H9 (cell line): Measurements from ENCODE around the gene PTPN21. TPM values are rescaled to one million over a fixed set of nuclear protein-coding genes. Genes with fewer than 3 reads are reported as not detected.

Source experiments
- DNase-seq: peaks from one replicate; pipeline ENCODE4 v3.0.0-alpha.2; 2017
- H2AFZ ChIP-seq: one replicate; pipeline ENCODE4 v1.6.1; 2013; ENCODE audit warnings: mild to moderate bottlenecking, low read length, control low read depth, moderate library complexity
- H2AK5ac ChIP-seq: 2 replicates; pipeline ENCODE4 v1.6.1; 2013; ENCODE audit warnings: low read length, control low read depth, mixed read lengths; ENCODE audit not compliant: insufficient read length
- H2BK120ac ChIP-seq: one replicate; pipeline ENCODE4 v1.6.1; 2013; ENCODE audit warnings: low read depth, mild to moderate bottlenecking, low read length, control low read depth, inconsistent platforms; ENCODE audit not compliant: poor library complexity, severe bottlenecking
- H2BK12ac ChIP-seq: 2 replicates; pipeline ENCODE4 v1.6.1; 2013; ENCODE audit warnings: low read length, control low read depth, mixed read lengths, low read depth; ENCODE audit not compliant: insufficient read length
- H2BK15ac ChIP-seq: 2 replicates; pipeline ENCODE4 v1.6.1; 2013; ENCODE audit warnings: low read depth, low read length, control low read depth
- H2BK20ac ChIP-seq: one replicate; pipeline ENCODE4 v1.6.1; 2013; ENCODE audit warnings: low read depth, mild to moderate bottlenecking, low read length, control low read depth, inconsistent platforms; ENCODE audit not compliant: poor library complexity, severe bottlenecking
- H2BK5ac ChIP-seq: 2 replicates; pipeline ENCODE4 v1.6.1; 2013; ENCODE audit warnings: low read length, control low read depth, mixed read lengths; ENCODE audit not compliant: insufficient read length
- H3K14ac ChIP-seq: 2 replicates; pipeline ENCODE4 v1.6.1; 2013; ENCODE audit warnings: low read length, control low read depth; ENCODE audit not compliant: insufficient read depth
- H3K18ac ChIP-seq: 2 replicates; pipeline ENCODE4 v1.6.1; 2013; ENCODE audit warnings: low read depth, mild to moderate bottlenecking, mixed read lengths, low read length, control low read depth; ENCODE audit not compliant: insufficient read length
- H3K23ac ChIP-seq: 2 replicates; pipeline ENCODE4 v1.6.1; 2013; ENCODE audit warnings: low read length, control low read depth, mixed read lengths, low read depth; ENCODE audit not compliant: insufficient read length
- H3K23me2 ChIP-seq: 2 replicates; pipeline ENCODE4 v1.6.1; 2013; ENCODE audit warnings: low read depth, mild to moderate bottlenecking, mixed read lengths, low read length, control low read depth; ENCODE audit not compliant: insufficient read length, poor library complexity, severe bottlenecking
- H3K27ac ChIP-seq: 2 replicates; pipeline ENCODE4 v1.5.1; 2013; ENCODE audit warnings: low read length, control low read depth, mixed read lengths, low read depth; ENCODE audit not compliant: insufficient read length
- H3K27me3 ChIP-seq: 2 replicates; pipeline ENCODE4 v1.6.1; 2013; ENCODE audit warnings: low read length, control low read depth, inconsistent platforms; ENCODE audit not compliant: insufficient read depth
- H3K4ac ChIP-seq: 2 replicates; pipeline ENCODE4 v1.6.1; 2013; ENCODE audit warnings: low read depth, mild to moderate bottlenecking, control low read depth, inconsistent platforms, low read length, moderate library complexity
- H3K4me1 ChIP-seq: 2 replicates; pipeline ENCODE4 v1.6.1; 2013; ENCODE audit warnings: low read length, control low read depth, inconsistent platforms; ENCODE audit not compliant: insufficient read depth
- H3K4me2 ChIP-seq: 2 replicates; pipeline ENCODE4 v1.6.1; 2013; ENCODE audit warnings: low read length, control low read depth, mixed read lengths; ENCODE audit not compliant: insufficient read length, insufficient read depth
- H3K56ac ChIP-seq: 2 replicates; pipeline ENCODE4 v1.6.1; 2013; ENCODE audit warnings: low read depth, mild to moderate bottlenecking, mixed read lengths, low read length, control low read depth; ENCODE audit not compliant: insufficient read length
- H3K79me1 ChIP-seq: 2 replicates; pipeline ENCODE4 v1.6.1; 2013; ENCODE audit warnings: low read depth, mild to moderate bottlenecking, moderate library complexity, low read length, control low read depth, inconsistent platforms; ENCODE audit not compliant: insufficient read depth, poor library complexity, severe bottlenecking
- H3K79me2 ChIP-seq: 2 replicates; pipeline ENCODE4 v1.6.1; 2013; ENCODE audit warnings: low read length, control low read depth, inconsistent platforms; ENCODE audit not compliant: insufficient read depth
- H3K9ac ChIP-seq: 2 replicates; pipeline ENCODE4 v1.6.1; 2013; ENCODE audit warnings: low read length, control low read depth, mixed read lengths; ENCODE audit not compliant: insufficient read length; ENCODE audit errors: extremely low read depth
- H3K9me3 ChIP-seq: one replicate; pipeline ENCODE4 v1.6.1; 2013; ENCODE audit warnings: low read depth, low read length, inconsistent platforms; ENCODE audit not compliant: control insufficient read depth
- H3T11ph ChIP-seq: one replicate; pipeline ENCODE4 v1.6.1; 2013; ENCODE audit warnings: mild to moderate bottlenecking, low read length, control low read depth, inconsistent platforms
- H4K20me1 ChIP-seq: one replicate; pipeline ENCODE4 v1.6.1; 2013; ENCODE audit not compliant: control insufficient read depth, insufficient read length, insufficient read depth
- H4K5ac ChIP-seq: 2 replicates; pipeline ENCODE4 v1.6.1; 2013; ENCODE audit warnings: low read depth, mild to moderate bottlenecking, mixed read lengths, low read length, control low read depth; ENCODE audit not compliant: insufficient read length
- H4K8ac ChIP-seq: replicated peaks from 2 replicates; pipeline ENCODE4 v1.6.1; 2013; ENCODE audit warnings: low read length, control low read depth, mixed read lengths, low read depth; ENCODE audit not compliant: insufficient read length
- H4K91ac ChIP-seq: 2 replicates; pipeline ENCODE4 v1.6.1; 2013; ENCODE audit warnings: low read depth, mild to moderate bottlenecking, moderate library complexity, mixed read lengths, low read length, control low read depth; ENCODE audit not compliant: insufficient read length
- H3K27ac Mint-ChIP-seq, 3 experiments: 2 replicates in 2 of 3; 3 replicates in 1 of 3; pipeline ENCODE4 v1.8.0; 2020 to 2021; ENCODE audit warnings: mixed read lengths in 3 of 3, mild to moderate bottlenecking in 1 of 3, moderate library complexity in 1 of 3
- H3K27me3 Mint-ChIP-seq: 2 replicates; pipeline ENCODE4 v1.8.0; 2021; ENCODE audit warnings: low read depth, mild to moderate bottlenecking, moderate library complexity, mixed read lengths
- H3K36me3 Mint-ChIP-seq, 3 experiments: 2 replicates in 2 of 3; 3 replicates in 1 of 3; pipeline ENCODE4 v1.8.0; 2020 to 2021; ENCODE audit warnings: low read depth in 3 of 3, mixed read lengths in 3 of 3; ENCODE audit not compliant: insufficient read depth in 1 of 3
- H3K4me1 Mint-ChIP-seq, 2 experiments: 2 replicates each; pipeline ENCODE4 v1.8.0; 2020; ENCODE audit warnings: mixed read lengths in 2 of 2
- H3K4me3 Mint-ChIP-seq, 2 experiments: 2 replicates in 1 of 2; 3 replicates in 1 of 2; pipeline ENCODE4 v1.8.0; 2020 to 2021; ENCODE audit warnings: mild to moderate bottlenecking in 2 of 2, mixed read lengths in 2 of 2, moderate library complexity in 1 of 2
- H3K9me3 Mint-ChIP-seq, 2 experiments: 2 replicates in 1 of 2; 3 replicates in 1 of 2; pipeline ENCODE4 v1.8.0; 2020; ENCODE audit warnings: mild to moderate bottlenecking in 2 of 2, mixed read lengths in 2 of 2, moderate library complexity in 1 of 2
- CTCF ChIP-seq: fragments of 200-600 bp; sonication (generic); conservative IDR thresholded peaks from 3 replicates; pipeline ENCODE4 v1.8.0; 2021; ENCODE audit warnings: antibody characterized with exemption, mild to moderate bottlenecking
- WGBS: extraction: QIAGEN DNeasy Blood & Tissue Kit; methylation state at CpG from one replicate; pipeline ENCODE4 v1.1.7; 2013; ENCODE audit warnings: missing lambda C conversion rate, low lambda C conversion rate, mixed read lengths; ENCODE audit not compliant: insufficient read length; ENCODE audit errors: extremely low coverage; 5-methylcytosine and 5-hydroxymethylcytosine counted together
- total RNA-seq: library from RNA; stranded (reverse); gene quantifications from 2 replicates; pipeline ENCODE4 v1.2.1, GENCODE V29; 2021

The PTPN21 gene
- total RNA-seq, 1 experiment from 2014 or later: 14.3 TPM

- H3K4me1 ChIP-seq: no peaks in the 10 kb centered on the region
- no peaks in the 10 kb centered on the region for H3K79me2 ChIP-seq
- H2AK5ac ChIP-seq: no peak overlapping the region
- no peak overlapping the region for H2BK120ac ChIP-seq
- no peak overlapping the region for H2AFZ ChIP-seq
- H3K18ac ChIP-seq: no peak overlapping the region
- H3K9ac ChIP-seq: no peak overlapping the region
- no peak overlapping the region for H4K8ac ChIP-seq
- Mint-ChIP-seq H3K4me3 (no peak overlapping the region), H3K27me3 (no peaks in the 10 kb centered on the region), H3K27ac (no peak overlapping the region), H3K4me1 (0 out of 4 replicates have a peak, but pooled peaks cover 0 to 2% of the 10 kb centered on the region in 2 experiments), H3K9me3 (no peaks in the 10 kb centered on the region), H3K36me3 (peaks cover 0 to 25% (median 25%) of the 10 kb centered on the region in 3 experiments; a peak in 5 of 7 replicates)
- H3T11ph ChIP-seq: no peak overlapping the region
- H3K56ac ChIP-seq: no peak overlapping the region
- no peak overlapping the region for H3K14ac ChIP-seq
- no peak overlapping the region for H4K5ac ChIP-seq
- H3K23me2 ChIP-seq: no peaks in the 10 kb centered on the region
- H3K9me3 ChIP-seq: no peaks in the 10 kb centered on the region
- no peak overlapping the region for H3K27ac ChIP-seq
- H3K27me3 ChIP-seq: no peaks in the 10 kb centered on the region
- no CpG with 5 or more reads among the region's 4 CpGs for WGBS
- no peak overlapping the region for H2BK12ac ChIP-seq
- no peaks in the 10 kb centered on the region for H4K20me1 ChIP-seq
- no peak overlapping the region for H2BK15ac ChIP-seq
- no peak for TF ChIP-seq CTCF
- no peak overlapping the region for H3K23ac ChIP-seq
- H2BK5ac ChIP-seq: no peak overlapping the region
- H4K91ac ChIP-seq: no peak overlapping the region
- no peaks in the 10 kb centered on the region for H3K79me1 ChIP-seq
- H3K4ac ChIP-seq: no peak overlapping the region
- no peak for DNase-seq
- H2BK20ac ChIP-seq: no peak overlapping the region
- no peak overlapping the region for H3K4me2 ChIP-seq
Measured at GRCh38 chr14:88502740-88503139, 52.1 kb downstream of the PTPN21 start.
